ENCODE measurements around the gene KLHL42. TPM values are rescaled to one million over a fixed set of nuclear protein-coding genes. Genes with fewer than 3 reads are reported as not detected.

KLHL42 gene
- total RNA-seq, 2 donors from 2014 or later: 30.4 to 53.0 TPM

DNA sequence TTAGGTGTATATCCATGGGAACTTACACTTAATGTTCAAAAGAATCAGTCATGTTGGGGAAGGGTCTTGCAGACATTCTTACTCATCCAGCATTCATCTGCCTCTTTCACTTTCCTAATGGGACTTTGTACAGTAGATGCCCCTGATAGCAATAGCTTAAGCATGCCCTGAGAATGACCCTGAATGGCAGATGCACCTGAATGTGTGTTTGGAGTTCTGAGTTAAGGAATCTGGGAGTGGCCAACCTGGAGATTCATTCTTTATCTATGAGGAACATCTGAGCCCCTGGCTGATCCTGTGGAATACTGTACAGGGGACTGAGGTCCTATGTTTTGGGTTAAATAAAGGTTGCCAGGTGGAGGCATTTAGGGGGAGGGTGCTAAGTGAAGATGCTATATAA lies 71.3 kb downstream of the KLHL42 start:
- Histone ChIP-seq H3K36me3 (ENCODE audit: control insufficient read depth, insufficient read depth, low read length) (no peaks in the 10 kb centered on the region), H3K4me1 (ENCODE audit: control insufficient read depth, insufficient read depth, low read length) (no peaks in the 10 kb centered on the region), H3K9me3 (ENCODE audit: control insufficient read depth, low read length) (no peaks in the 10 kb centered on the region), H3K27ac (ENCODE audit: low read depth, low read length) (no peak overlapping the region), H3K9ac (ENCODE audit: extremely low read depth, low read length, poor library complexity, severe bottlenecking) (no peak overlapping the region), H3K4me3 (ENCODE audit: low read length) (no peak overlapping the region), H3K27me3 (ENCODE audit: control insufficient read depth, insufficient read depth, low read length, poor library complexity, severe bottlenecking) (no peaks in the 10 kb centered on the region)
- DNase-seq: no peak
- Mint-ChIP-seq H3K4me3 (no peak overlapping the region), H3K4me1 (no peaks in the 10 kb centered on the region), H3K36me3 (ENCODE audit: low read depth) (no peaks in the 10 kb centered on the region), H3K27ac (no peak overlapping the region), H3K9me3 (peaks cover 6% of the 10 kb centered on the region), H3K27me3 (ENCODE audit: insufficient read depth) (no peaks in the 10 kb centered on the region)
- TF ChIP-seq, protein P1, sequence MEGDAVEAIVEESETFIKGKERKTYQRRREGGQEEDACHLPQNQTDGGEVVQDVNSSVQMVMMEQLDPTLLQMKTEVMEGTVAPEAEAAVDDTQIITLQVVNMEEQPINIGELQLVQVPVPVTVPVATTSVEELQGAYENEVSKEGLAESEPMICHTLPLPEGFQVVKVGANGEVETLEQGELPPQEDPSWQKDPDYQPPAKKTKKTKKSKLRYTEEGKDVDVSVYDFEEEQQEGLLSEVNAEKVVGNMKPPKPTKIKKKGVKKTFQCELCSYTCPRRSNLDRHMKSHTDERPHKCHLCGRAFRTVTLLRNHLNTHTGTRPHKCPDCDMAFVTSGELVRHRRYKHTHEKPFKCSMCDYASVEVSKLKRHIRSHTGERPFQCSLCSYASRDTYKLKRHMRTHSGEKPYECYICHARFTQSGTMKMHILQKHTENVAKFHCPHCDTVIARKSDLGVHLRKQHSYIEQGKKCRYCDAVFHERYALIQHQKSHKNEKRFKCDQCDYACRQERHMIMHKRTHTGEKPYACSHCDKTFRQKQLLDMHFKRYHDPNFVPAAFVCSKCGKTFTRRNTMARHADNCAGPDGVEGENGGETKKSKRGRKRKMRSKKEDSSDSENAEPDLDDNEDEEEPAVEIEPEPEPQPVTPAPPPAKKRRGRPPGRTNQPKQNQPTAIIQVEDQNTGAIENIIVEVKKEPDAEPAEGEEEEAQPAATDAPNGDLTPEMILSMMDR (conservative IDR thresholded peaks at IDR 0.05): no peak

DNA sequence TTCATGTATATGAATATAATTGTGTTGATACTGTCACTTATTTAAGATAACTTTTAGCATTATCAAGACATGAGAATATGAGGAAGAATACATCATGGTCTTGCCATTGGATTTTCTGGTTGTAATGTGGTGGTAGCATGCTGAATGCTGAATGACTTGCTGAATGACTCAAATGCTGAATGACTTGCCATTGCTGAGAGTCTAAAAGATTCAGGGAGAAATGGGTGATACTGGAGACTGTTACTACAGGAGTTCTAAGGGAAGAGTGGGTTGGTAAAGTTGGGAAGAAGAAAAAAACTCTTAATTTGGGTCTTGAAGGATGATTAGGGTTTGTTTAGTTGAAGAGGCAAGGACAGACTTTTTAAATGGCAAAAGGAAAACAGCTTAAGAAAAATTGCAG lies 72.1 kb downstream of the KLHL42 start:
- no peaks in the 10 kb centered on the region for H3K27me3 Mint-ChIP-seq (ENCODE audit: insufficient read depth)

More for the DNA sequence above, 72.1 kb downstream of the KLHL42 start:
- H3K27me3 ChIP-seq (ENCODE audit: control insufficient read depth, insufficient read depth, low read length, poor library complexity, severe bottlenecking): no peaks in the 10 kb centered on the region
- H3K4me1 Mint-ChIP-seq: no peaks in the 10 kb centered on the region
- H3K27ac Mint-ChIP-seq: no peak overlapping the region
- H3K4me3 Mint-ChIP-seq: no peak overlapping the region
- H3K36me3 ChIP-seq (ENCODE audit: control insufficient read depth, insufficient read depth, low read length): no peaks in the 10 kb centered on the region
- H3K27ac ChIP-seq (ENCODE audit: low read depth, low read length): no peak overlapping the region
- H3K4me3 ChIP-seq (ENCODE audit: low read length): no peak overlapping the region
- H3K36me3 Mint-ChIP-seq (ENCODE audit: low read depth): no peaks in the 10 kb centered on the region
- no peak overlapping the region for H3K9ac ChIP-seq (ENCODE audit: extremely low read depth, low read length, poor library complexity, severe bottlenecking)
- H3K4me1 ChIP-seq (ENCODE audit: control insufficient read depth, insufficient read depth, low read length): no peaks in the 10 kb centered on the region
- H3K9me3 Mint-ChIP-seq: peaks cover 6% of the 10 kb centered on the region
- no peak for DNase-seq
- TF ChIP-seq, protein P1 (conservative IDR thresholded peaks at IDR 0.05): no peak
- no peaks in the 10 kb centered on the region for H3K9me3 ChIP-seq (ENCODE audit: control insufficient read depth, low read length)

Other genes starting within 250 kb of the KLHL42 start
- 1 to 10 TPM; 2.4 to 7.6 TPM for gene REP15, start 83.8 kb upstream of the KLHL42 start, total RNA-seq
- 10 to 100 TPM; 33.7 to 62.6 TPM for gene MRPS35, start 69.4 kb upstream of the KLHL42 start, total RNA-seq
- not detected for gene MANSC4, start within 50 bp of the KLHL42 start, total RNA-seq
- not detected for gene PTHLH, start 192.5 kb downstream of the KLHL42 start, total RNA-seq

All from endodermal cell (in vitro differentiated cells).